Glutamatergic neuron (in vitro differentiated cells): ENCODE measurements around the gene ROBO1. TPM values are rescaled to one million over a fixed set of nuclear protein-coding genes. Genes with fewer than 3 reads are reported as not detected.

Experiments used
- DNase-seq: peaks from one replicate; pipeline ENCODE4 v3.0.0; 2022
- H3K27ac Mint-ChIP-seq: one replicate; pipeline ENCODE4 v1.8.0; 2020; ENCODE audit warnings: mild to moderate bottlenecking, mixed read lengths, inconsistent platforms; ENCODE audit not compliant: unreplicated experiment
- H3K27me3 Mint-ChIP-seq: one replicate; pipeline ENCODE4 v1.8.0; 2020; ENCODE audit warnings: mild to moderate bottlenecking, moderate library complexity, mixed read lengths, inconsistent platforms; ENCODE audit not compliant: unreplicated experiment
- H3K36me3 Mint-ChIP-seq: one replicate; pipeline ENCODE4 v1.8.0; 2020; ENCODE audit warnings: mild to moderate bottlenecking, mixed read lengths, inconsistent platforms; ENCODE audit not compliant: unreplicated experiment
- H3K4me1 Mint-ChIP-seq: one replicate; pipeline ENCODE4 v1.8.0; 2020; ENCODE audit warnings: mild to moderate bottlenecking, low read depth, mixed read lengths, inconsistent platforms; ENCODE audit not compliant: unreplicated experiment
- H3K4me3 Mint-ChIP-seq: one replicate; pipeline ENCODE4 v1.8.0; 2020; ENCODE audit warnings: mild to moderate bottlenecking, mixed read lengths, inconsistent platforms; ENCODE audit not compliant: unreplicated experiment
- H3K9me3 Mint-ChIP-seq: one replicate; pipeline ENCODE4 v1.8.0; 2020; ENCODE audit warnings: mild to moderate bottlenecking, moderate library complexity, mixed read lengths, inconsistent platforms; ENCODE audit not compliant: unreplicated experiment
- total RNA-seq: library from RNA; stranded (reverse); fragmentation: NEBNext Ultra II Directional; extraction: Animal tissue kit (Norgen Biotek cat#: 25700); gene quantifications from one replicate; pipeline ENCODE4 v1.2.1, GENCODE V29; 2021; ENCODE audit not compliant: unreplicated experiment
- TF ChIP-seq, protein P1 (sequence below): fragments of 200-600 bp; sonication (generic); IDR thresholded peaks from one replicate; pipeline ENCODE4 v1.5.0; 2021; ENCODE audit not compliant: partially characterized antibody, unreplicated experiment

The ROBO1 gene
- total RNA-seq, 1 donor from 2014 or later: 505 TPM

GRCh38 chr3:78827618-78828017 lies 940.2 kb downstream of the ROBO1 start:
- TF ChIP-seq, protein P1, sequence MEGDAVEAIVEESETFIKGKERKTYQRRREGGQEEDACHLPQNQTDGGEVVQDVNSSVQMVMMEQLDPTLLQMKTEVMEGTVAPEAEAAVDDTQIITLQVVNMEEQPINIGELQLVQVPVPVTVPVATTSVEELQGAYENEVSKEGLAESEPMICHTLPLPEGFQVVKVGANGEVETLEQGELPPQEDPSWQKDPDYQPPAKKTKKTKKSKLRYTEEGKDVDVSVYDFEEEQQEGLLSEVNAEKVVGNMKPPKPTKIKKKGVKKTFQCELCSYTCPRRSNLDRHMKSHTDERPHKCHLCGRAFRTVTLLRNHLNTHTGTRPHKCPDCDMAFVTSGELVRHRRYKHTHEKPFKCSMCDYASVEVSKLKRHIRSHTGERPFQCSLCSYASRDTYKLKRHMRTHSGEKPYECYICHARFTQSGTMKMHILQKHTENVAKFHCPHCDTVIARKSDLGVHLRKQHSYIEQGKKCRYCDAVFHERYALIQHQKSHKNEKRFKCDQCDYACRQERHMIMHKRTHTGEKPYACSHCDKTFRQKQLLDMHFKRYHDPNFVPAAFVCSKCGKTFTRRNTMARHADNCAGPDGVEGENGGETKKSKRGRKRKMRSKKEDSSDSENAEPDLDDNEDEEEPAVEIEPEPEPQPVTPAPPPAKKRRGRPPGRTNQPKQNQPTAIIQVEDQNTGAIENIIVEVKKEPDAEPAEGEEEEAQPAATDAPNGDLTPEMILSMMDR: no peak
- Mint-ChIP-seq H3K4me1 (peaks cover 30% of the 10 kb centered on the region), H3K36me3 (no peaks in the 10 kb centered on the region), H3K9me3 (peaks cover 3% of the 10 kb centered on the region), H3K27ac (no peak overlapping the region), H3K27me3 (peaks cover 3% of the 10 kb centered on the region), H3K4me3 (no peak overlapping the region)
- DNase-seq: no peak

GRCh38 chr3:78825858-78826215 lies 942.0 kb downstream of the ROBO1 start:
- H3K4me1 Mint-ChIP-seq: peaks cover 30% of the 10 kb centered on the region
- no peak for DNase-seq
- peaks cover 2% of the 10 kb centered on the region for H3K27me3 Mint-ChIP-seq
- H3K4me3 Mint-ChIP-seq: no peak overlapping the region
- H3K27ac Mint-ChIP-seq: no peak overlapping the region
- TF ChIP-seq, protein P1: no peak
- H3K9me3 Mint-ChIP-seq: peaks cover 3% of the 10 kb centered on the region
- H3K36me3 Mint-ChIP-seq: no peaks in the 10 kb centered on the region

GRCh38 chr3:78825118-78825857 lies 942.5 kb downstream of the ROBO1 start:
- no peak for DNase-seq
- peaks cover 30% of the 10 kb centered on the region for H3K4me1 Mint-ChIP-seq
- H3K27ac Mint-ChIP-seq: no peak overlapping the region
- H3K9me3 Mint-ChIP-seq: peaks cover 3% of the 10 kb centered on the region
- H3K4me3 Mint-ChIP-seq: no peak overlapping the region
- no peaks in the 10 kb centered on the region for H3K27me3 Mint-ChIP-seq
- TF ChIP-seq, protein P1: no peak
- H3K36me3 Mint-ChIP-seq: no peaks in the 10 kb centered on the region

DNA sequence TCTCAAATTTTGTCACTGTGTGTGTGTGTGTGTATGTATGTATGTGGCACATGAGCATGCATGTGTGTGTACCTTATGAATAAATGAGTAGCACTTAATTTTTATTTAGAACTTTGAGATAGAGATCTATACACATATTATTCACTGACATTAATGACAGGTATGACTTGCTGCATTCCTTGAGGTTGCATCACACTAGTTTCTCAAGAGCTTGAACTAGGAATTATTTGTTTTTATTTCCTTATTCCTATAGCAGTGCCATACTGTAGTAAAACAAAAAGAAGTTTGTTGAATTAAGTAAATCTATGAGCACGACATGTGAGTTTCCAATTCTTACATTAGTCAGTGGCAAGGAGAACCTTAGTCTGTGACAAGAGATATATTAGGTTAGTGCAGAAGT lies 943.9 kb downstream of the ROBO1 start:
- H3K27me3 Mint-ChIP-seq: no peaks in the 10 kb centered on the region
- H3K4me3 Mint-ChIP-seq: no peak overlapping the region
- peaks cover 22% of the 10 kb centered on the region for H3K4me1 Mint-ChIP-seq
- no peak for DNase-seq
- peak overlapping the region; percentile 34 for H3K27ac Mint-ChIP-seq
- peaks cover 3% of the 10 kb centered on the region for H3K9me3 Mint-ChIP-seq
- TF ChIP-seq, protein P1: no peak
- no peaks in the 10 kb centered on the region for H3K36me3 Mint-ChIP-seq

DNA sequence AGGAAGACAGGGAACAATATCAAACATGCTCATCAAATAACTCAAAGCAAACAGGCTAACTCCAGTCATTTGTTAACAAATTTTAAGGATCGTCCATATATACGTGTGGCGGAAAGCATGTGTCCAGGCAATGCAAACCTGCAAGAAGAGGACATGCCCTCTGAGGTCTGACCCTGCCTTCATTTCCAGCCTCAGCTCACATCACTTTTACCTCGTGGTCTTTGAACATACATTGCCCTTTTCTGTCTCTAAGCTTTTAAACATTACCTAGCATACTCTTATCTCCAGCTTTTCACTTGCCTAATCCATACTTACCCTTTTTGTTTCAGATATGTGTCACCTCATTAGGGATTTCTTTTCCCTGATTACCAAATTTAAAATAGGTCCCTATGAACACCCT lies 944.4 kb downstream of the ROBO1 start:
- H3K9me3 Mint-ChIP-seq: peaks cover 3% of the 10 kb centered on the region
- H3K27me3 Mint-ChIP-seq: no peaks in the 10 kb centered on the region
- no peak overlapping the region for H3K4me3 Mint-ChIP-seq
- H3K36me3 Mint-ChIP-seq: no peaks in the 10 kb centered on the region
- TF ChIP-seq, protein P1: no peak
- peak overlapping the region; percentile 34 for H3K27ac Mint-ChIP-seq
- peaks cover 22% of the 10 kb centered on the region for H3K4me1 Mint-ChIP-seq
- DNase-seq: no peak
